Measurements from ENCODE around the gene NUBP2. TPM values are rescaled to one million over a fixed set of nuclear protein-coding genes. Genes with fewer than 3 reads are reported as not detected.

NUBP2 gene
- total RNA-seq, 1 donor from 2014 or later = 54.4 TPM

GRCh38 chr16:1826691-1827573, 44.2 kb downstream of the NUBP2 start, which contains the start of the genes FAHD1 and HAGH:
TSS of gene FAHD1 (plus strand) at chr16:1827206. CDS start at chr16:1827239, 33 bp downstream.
TSS of gene HAGH (minus strand) at chr16:1826825. CDS start at chr16:1826787, 38 bp downstream.
- DNase-seq (ENCODE audit: low spot score) = peak; percentile 95

GRCh38 chr16:1828645-1829410, 46.1 kb downstream of the NUBP2 start:
- peak; percentile 40 for DNase-seq (ENCODE audit: low spot score)

GRCh38 chr16:1830213-1830612, 47.5 kb downstream of the NUBP2 start:
- peak; percentile 66 for DNase-seq (ENCODE audit: low spot score)

GRCh38 chr16:1831186-1832075, 48.7 kb downstream of the NUBP2 start:
- no peak for DNase-seq (ENCODE audit: low spot score)

GRCh38 chr16:1832838-1833454, 50.2 kb downstream of the NUBP2 start:
- no peak for DNase-seq (ENCODE audit: low spot score)

- no peak for DNase-seq (ENCODE audit: low spot score)
These were observed 51.3 kb downstream of the NUBP2 start for GRCh38 chr16:1834096-1834495.

Other genes starting within 250 kb of the NUBP2 start
- 23.1 TPM for gene TMEM204, start 249.3 kb upstream of the NUBP2 start, total RNA-seq
- gene IFT140, start 170.9 kb upstream of the NUBP2 start, total RNA-seq = 48.5 TPM
- gene CRAMP1, start 170.6 kb upstream of the NUBP2 start, total RNA-seq = 21.1 TPM
- 62.7 TPM for gene JPT2, start 104.7 kb upstream of the NUBP2 start, total RNA-seq
- 94.1 TPM for gene MAPK8IP3, start 76.8 kb upstream of the NUBP2 start, total RNA-seq
- 129 TPM for gene NME3, start 11.4 kb upstream of the NUBP2 start, total RNA-seq
- 31.9 TPM for gene EME2, start 10.2 kb upstream of the NUBP2 start, total RNA-seq
- gene MRPS34, start 9.8 kb upstream of the NUBP2 start, total RNA-seq = 87.7 TPM
- 57.9 TPM for gene SPSB3, start 389 bp upstream of the NUBP2 start, total RNA-seq
- 29.3 TPM for gene IGFALS, start 10.7 kb downstream of the NUBP2 start, total RNA-seq
- gene HAGH, start 43.9 kb downstream of the NUBP2 start, total RNA-seq = 82.2 TPM
- 49.6 TPM for gene FAHD1, start 44.2 kb downstream of the NUBP2 start, total RNA-seq
- 0.17 TPM for gene MEIOB, start 89.2 kb downstream of the NUBP2 start, total RNA-seq
- not detected for gene HS3ST6, start 135.5 kb downstream of the NUBP2 start, total RNA-seq
- gene MSRB1, start 160.2 kb downstream of the NUBP2 start, total RNA-seq = 41.2 TPM
- gene RPL3L, start 171.7 kb downstream of the NUBP2 start, total RNA-seq = not detected
- gene NDUFB10, start 176.6 kb downstream of the NUBP2 start, total RNA-seq = 145 TPM
- gene RPS2, start 181.9 kb downstream of the NUBP2 start, total RNA-seq = 1,121 TPM
- not detected for gene RNF151, start 183.9 kb downstream of the NUBP2 start, total RNA-seq
- 32.5 TPM for gene TBL3, start 189.1 kb downstream of the NUBP2 start, total RNA-seq
- gene NOXO1, start 198.5 kb downstream of the NUBP2 start, total RNA-seq = 2.7 TPM
- gene GFER, start 201.2 kb downstream of the NUBP2 start, total RNA-seq = 34.3 TPM
- 1.4 TPM for gene SYNGR3, start 207.0 kb downstream of the NUBP2 start, total RNA-seq
- gene ZNF598, start 226.9 kb downstream of the NUBP2 start, total RNA-seq = 42.1 TPM
- 1.6 TPM for gene NPW, start 236.8 kb downstream of the NUBP2 start, total RNA-seq
- 121 TPM for gene NHERF2, start 243.9 kb downstream of the NUBP2 start, total RNA-seq

All from mucosa of gallbladder (tissue), 1 donor.